Measurements from ENCODE around the gene C5orf22.

The C5orf22 gene

DNA sequence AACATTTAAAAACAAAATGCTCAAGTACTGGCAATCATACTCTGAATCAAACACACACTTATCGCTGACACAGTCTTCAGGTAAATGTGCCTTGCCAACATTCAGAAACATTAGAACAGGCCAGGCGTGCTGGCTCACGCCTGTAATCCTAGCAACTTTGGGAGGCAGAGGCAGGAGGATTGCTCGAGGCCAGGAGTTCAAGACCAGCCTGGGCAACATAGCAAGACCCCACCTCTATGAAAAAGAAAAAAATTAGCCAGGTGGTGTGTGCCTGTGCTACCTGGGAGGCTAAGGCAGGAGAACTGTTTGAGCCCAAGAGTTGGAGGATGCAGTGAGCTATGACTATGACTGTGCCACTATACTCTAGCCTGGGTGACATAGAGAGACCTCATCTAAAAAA is 20.8 kb upstream of the C5orf22 start:
- Histone ChIP-seq H3K27ac (ENCODE audit: extremely low read depth, low read depth, low read length) (no peak overlapping the region), H3K4me1 (ENCODE audit: control insufficient read depth, insufficient read depth, low read length) (no peaks in the 10 kb centered on the region), H3K9me3 (ENCODE audit: control insufficient read depth, insufficient read depth, low read depth, low read length) (no peaks in the 10 kb centered on the region), H3K36me3 (ENCODE audit: control insufficient read depth in 2 of 2, insufficient read depth in 1 of 2, low read length in 2 of 2) (peaks cover 91 to 97% of the 10 kb centered on the region in 2 experiments), H3K4me3 (ENCODE audit: low read depth, low read length) (no peak overlapping the region)
- peak; percentile 89 for TF ChIP-seq ZNF121 (tag by site-specific recombination; IDR thresholded peaks at IDR 0.05)
- TF ChIP-seq, protein P1, sequence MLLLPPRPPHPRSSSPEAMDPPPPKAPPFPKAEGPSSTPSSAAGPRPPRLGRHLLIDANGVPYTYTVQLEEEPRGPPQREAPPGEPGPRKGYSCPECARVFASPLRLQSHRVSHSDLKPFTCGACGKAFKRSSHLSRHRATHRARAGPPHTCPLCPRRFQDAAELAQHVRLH (tag by site-specific recombination; IDR thresholded peaks at IDR 0.05) = no peak
- no peak for TF ChIP-seq MEIS1 (CRISPR knock-in tag; IDR thresholded peaks at IDR 0.05; ENCODE audit: borderline replicate concordance)
- no peak for TF ChIP-seq ZNF214 (tag by site-specific recombination; IDR thresholded peaks at IDR 0.05; ENCODE audit: borderline replicate concordance)
- TF ChIP-seq ZNF133 (tag by site-specific recombination; IDR thresholded peaks at IDR 0.05) = no peak
- ChIA-PET POLR2A (no interaction called here), CTCF (no interaction called here)

DNA sequence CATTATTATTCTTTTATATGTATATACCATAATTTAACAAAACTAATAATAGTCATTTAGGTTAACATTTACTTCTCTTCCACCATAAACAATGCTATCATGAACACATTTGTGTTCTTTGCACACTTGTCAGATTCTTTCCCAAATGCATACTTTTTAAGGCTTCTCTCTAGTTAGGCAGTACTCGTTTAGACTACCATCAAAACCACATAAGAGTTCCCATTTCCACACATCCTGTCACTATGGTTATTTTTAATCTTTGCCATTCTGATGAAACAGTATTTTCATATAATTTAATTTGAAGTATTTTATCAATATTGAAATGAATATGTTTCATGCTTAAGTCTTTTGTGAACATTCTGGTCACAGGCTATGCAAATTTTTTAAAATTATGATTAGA is 15.3 kb upstream of the C5orf22 start:
- CTCF ChIA-PET = no interaction called here

DNA sequence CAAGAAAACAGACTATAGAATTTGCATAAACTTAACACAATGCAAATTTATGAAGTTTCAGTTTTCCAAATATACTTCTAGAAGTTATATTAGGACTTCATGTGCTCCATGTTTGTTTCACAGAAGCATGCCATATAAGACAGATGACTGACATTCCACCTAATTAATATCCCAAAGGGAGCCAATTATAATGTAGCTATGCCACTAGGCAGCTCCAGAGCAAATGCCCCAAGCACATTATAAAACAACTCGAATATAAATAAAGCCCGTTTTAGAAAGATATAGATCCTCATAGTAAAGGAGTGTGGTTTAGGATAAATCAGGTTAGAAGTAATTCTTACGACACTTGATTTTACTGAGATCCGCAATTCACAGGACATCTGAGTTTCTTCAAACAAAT is 9.1 kb upstream of the C5orf22 start:
- H3K36me3 ChIP-seq (ENCODE audit: control insufficient read depth in 2 of 2, insufficient read depth in 1 of 2, low read length in 2 of 2) = peaks cover 83 to 89% of the 10 kb centered on the region in 2 experiments
- no peak overlapping the region for H3K4me3 ChIP-seq (ENCODE audit: low read depth, low read length)
- no peak overlapping the region for H3K27ac ChIP-seq (ENCODE audit: extremely low read depth, low read depth, low read length)
- H3K9me3 ChIP-seq (ENCODE audit: control insufficient read depth, insufficient read depth, low read depth, low read length) = no peaks in the 10 kb centered on the region
- CTCF ChIA-PET = no interaction called here
- POLR2A ChIA-PET = no interaction called here
- TF ChIP-seq ZNF133 (tag by site-specific recombination; IDR thresholded peaks at IDR 0.05) = peak; percentile 95
- TF ChIP-seq, protein P2, sequence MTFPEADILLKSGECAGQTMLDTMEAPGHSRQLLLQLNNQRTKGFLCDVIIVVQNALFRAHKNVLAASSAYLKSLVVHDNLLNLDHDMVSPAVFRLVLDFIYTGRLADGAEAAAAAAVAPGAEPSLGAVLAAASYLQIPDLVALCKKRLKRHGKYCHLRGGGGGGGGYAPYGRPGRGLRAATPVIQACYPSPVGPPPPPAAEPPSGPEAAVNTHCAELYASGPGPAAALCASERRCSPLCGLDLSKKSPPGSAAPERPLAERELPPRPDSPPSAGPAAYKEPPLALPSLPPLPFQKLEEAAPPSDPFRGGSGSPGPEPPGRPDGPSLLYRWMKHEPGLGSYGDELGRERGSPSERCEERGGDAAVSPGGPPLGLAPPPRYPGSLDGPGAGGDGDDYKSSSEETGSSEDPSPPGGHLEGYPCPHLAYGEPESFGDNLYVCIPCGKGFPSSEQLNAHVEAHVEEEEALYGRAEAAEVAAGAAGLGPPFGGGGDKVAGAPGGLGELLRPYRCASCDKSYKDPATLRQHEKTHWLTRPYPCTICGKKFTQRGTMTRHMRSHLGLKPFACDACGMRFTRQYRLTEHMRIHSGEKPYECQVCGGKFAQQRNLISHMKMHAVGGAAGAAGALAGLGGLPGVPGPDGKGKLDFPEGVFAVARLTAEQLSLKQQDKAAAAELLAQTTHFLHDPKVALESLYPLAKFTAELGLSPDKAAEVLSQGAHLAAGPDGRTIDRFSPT (tag by site-specific recombination; IDR thresholded peaks at IDR 0.05) = no peak
- H3K4me1 ChIP-seq (ENCODE audit: control insufficient read depth, insufficient read depth, low read length) = no peaks in the 10 kb centered on the region

More for the DNA sequence above, 15.3 kb upstream of the C5orf22 start:
- Histone ChIP-seq H3K4me1 (ENCODE audit: control insufficient read depth, insufficient read depth, low read length) (no peaks in the 10 kb centered on the region), H3K9me3 (ENCODE audit: control insufficient read depth, insufficient read depth, low read depth, low read length) (no peaks in the 10 kb centered on the region), H3K36me3 (ENCODE audit: control insufficient read depth in 2 of 2, insufficient read depth in 1 of 2, low read length in 2 of 2) (peaks cover 81 to 93% of the 10 kb centered on the region in 2 experiments), H3K27ac (ENCODE audit: extremely low read depth, low read depth, low read length) (no peak overlapping the region), H3K4me3 (ENCODE audit: low read depth, low read length) (no peak overlapping the region)
- POLR2A ChIA-PET = no interaction called here
- 0 out of 2 replicates have a peak, but pooled peaks have one; percentile 31 for TF ChIP-seq ZNF664 (tag by site-specific recombination; IDR thresholded peaks at IDR 0.05)
- no peak for TF ChIP-seq HOXC10 (CRISPR knock-in tag; IDR thresholded peaks at IDR 0.05)
- TF ChIP-seq, protein P3, sequence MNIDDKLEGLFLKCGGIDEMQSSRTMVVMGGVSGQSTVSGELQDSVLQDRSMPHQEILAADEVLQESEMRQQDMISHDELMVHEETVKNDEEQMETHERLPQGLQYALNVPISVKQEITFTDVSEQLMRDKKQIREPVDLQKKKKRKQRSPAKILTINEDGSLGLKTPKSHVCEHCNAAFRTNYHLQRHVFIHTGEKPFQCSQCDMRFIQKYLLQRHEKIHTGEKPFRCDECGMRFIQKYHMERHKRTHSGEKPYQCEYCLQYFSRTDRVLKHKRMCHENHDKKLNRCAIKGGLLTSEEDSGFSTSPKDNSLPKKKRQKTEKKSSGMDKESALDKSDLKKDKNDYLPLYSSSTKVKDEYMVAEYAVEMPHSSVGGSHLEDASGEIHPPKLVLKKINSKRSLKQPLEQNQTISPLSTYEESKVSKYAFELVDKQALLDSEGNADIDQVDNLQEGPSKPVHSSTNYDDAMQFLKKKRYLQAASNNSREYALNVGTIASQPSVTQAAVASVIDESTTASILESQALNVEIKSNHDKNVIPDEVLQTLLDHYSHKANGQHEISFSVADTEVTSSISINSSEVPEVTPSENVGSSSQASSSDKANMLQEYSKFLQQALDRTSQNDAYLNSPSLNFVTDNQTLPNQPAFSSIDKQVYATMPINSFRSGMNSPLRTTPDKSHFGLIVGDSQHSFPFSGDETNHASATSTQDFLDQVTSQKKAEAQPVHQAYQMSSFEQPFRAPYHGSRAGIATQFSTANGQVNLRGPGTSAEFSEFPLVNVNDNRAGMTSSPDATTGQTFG (tag by site-specific recombination; IDR thresholded peaks at IDR 0.05; ENCODE audit: borderline replicate concordance) = no peak

DNA sequence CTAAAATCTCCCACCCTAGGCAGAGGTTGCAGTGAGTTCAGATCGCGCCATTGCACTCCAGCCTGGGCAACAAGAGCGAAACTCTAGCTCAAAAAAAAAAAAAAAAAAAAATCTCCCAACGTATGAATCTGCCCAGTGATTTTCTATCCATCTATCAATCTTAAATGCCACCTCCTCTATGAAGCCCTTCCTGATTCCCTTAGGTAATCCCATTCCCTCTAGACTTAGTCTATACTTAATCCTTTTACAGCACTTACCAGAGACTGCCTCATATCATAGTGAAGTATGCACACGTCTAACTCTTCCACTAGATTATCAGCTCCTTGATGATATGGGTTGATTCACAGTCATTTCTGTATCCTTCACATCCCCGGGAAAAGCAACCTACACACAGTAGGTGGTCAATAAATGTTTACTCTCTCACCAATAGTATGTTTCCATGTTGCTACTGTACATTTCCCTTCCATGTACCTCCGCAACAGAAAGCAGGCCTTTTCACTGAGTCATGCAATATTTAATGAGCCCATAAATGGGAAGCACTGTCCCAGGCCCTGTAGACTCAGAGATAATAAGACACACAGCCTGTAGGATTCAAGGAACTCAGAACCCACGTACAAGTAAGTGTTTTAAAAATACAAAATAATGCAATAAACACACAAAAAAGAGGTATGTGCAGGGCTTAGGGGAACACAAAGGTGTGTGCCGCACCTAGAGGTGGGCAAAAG is 1.4 kb upstream of the C5orf22 start:
- ChIA-PET CTCF (interaction anchor here (0.6 to 1.9 kb wide), 4 partner anchors 17 to 973 kb away, joined by 3 to 4 read pairs (median 4); partner anchors contain the start of gene PDZD2), POLR2A (interaction anchor here (1.4 to 2.9 kb wide), 3 partner anchors 12 to 47 kb away, joined by 3 to 16 read pairs (median 6); no protein-coding TSS in a partner anchor)
- Histone ChIP-seq H3K4me1 (ENCODE audit: control insufficient read depth, insufficient read depth, low read length) (peaks cover 13% of the 10 kb centered on the region), H3K9me3 (ENCODE audit: control insufficient read depth, insufficient read depth, low read depth, low read length) (no peaks in the 10 kb centered on the region), H3K4me3 (ENCODE audit: low read depth, low read length) (peak overlapping the region; percentile 63), H3K36me3 (ENCODE audit: control insufficient read depth in 2 of 2, insufficient read depth in 1 of 2, low read length in 2 of 2) (peaks cover 64 to 66% of the 10 kb centered on the region in 2 experiments), H3K27ac (ENCODE audit: extremely low read depth, low read depth, low read length) (no peak overlapping the region; the same call in 1 of the 2 replicates)
- TF ChIP-seq YY2 (tag by site-specific recombination; IDR thresholded peaks at IDR 0.05) (no peak), SCRT1 (tag by site-specific recombination; IDR thresholded peaks at IDR 0.05; ENCODE audit: borderline replicate concordance) (no peak), ZNF501 (tag by site-specific recombination; IDR thresholded peaks at IDR 0.05) (0 out of 2 replicates have a peak, but pooled peaks have one; percentile 28), GLI4 (tag by site-specific recombination; IDR thresholded peaks at IDR 0.05) (no peak), FEZF1 (tag by site-specific recombination; IDR thresholded peaks at IDR 0.05) (no peak), ZNF747 (tag by site-specific recombination; IDR thresholded peaks at IDR 0.05) (no peak), ZFP3 (tag by site-specific recombination; IDR thresholded peaks at IDR 0.05; ENCODE audit: low read depth) (no peak), ZBTB8A (tag by site-specific recombination; IDR thresholded peaks at IDR 0.05) (no peak), ZNF2 (tag by site-specific recombination; IDR thresholded peaks at IDR 0.05) (no peak)
- TF ChIP-seq, protein P4, sequence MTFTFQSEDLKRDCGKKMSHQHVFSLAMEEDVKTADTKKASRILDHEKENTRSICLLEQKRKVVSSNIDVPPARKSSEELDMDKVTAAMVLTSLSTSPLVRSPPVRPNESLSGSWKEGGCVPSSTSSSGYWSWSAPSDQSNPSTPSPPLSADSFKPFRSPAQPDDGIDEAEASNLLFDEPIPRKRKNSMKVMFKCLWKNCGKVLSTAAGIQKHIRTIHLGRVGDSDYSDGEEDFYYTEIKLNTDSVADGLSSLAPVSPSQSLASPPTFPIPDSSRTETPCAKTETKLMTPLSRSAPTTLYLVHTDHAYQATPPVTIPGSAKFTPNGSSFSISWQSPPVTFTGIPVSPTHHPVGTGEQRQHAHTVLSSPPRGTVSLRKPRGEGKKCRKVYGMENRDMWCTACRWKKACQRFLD (tag by site-specific recombination; IDR thresholded peaks at IDR 0.05) = no peak
- TF ChIP-seq, protein P5, sequence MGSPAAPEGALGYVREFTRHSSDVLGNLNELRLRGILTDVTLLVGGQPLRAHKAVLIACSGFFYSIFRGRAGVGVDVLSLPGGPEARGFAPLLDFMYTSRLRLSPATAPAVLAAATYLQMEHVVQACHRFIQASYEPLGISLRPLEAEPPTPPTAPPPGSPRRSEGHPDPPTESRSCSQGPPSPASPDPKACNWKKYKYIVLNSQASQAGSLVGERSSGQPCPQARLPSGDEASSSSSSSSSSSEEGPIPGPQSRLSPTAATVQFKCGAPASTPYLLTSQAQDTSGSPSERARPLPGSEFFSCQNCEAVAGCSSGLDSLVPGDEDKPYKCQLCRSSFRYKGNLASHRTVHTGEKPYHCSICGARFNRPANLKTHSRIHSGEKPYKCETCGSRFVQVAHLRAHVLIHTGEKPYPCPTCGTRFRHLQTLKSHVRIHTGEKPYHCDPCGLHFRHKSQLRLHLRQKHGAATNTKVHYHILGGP (tag by site-specific recombination; IDR thresholded peaks at IDR 0.05) = no peak

All from HEK293 (cell line).